ENCODE measurements around the gene ZFAND3.

The ZFAND3 gene

GRCh38 chr6:38187811-38188590 lies 368.5 kb downstream of the ZFAND3 start:
- no peak overlapping the region for H3K4me3 ChIP-seq (ENCODE audit: low read length)
- DNase-seq (ENCODE audit: low read depth) = no peak
- TF ChIP-seq CTCF (conservative IDR thresholded peaks at IDR 0.05; ENCODE audit: low read length) = no peak

- no peak overlapping the region for H3K4me3 ChIP-seq (ENCODE audit: low read length)
- no peak for TF ChIP-seq CTCF (conservative IDR thresholded peaks at IDR 0.05; ENCODE audit: low read length)
- DNase-seq (ENCODE audit: low read depth) = no peak
Measured at GRCh38 chr6:38188677-38189335, 369.3 kb downstream of the ZFAND3 start.

- no peak overlapping the region for H3K4me3 ChIP-seq (ENCODE audit: low read length)
- no peak for TF ChIP-seq CTCF (conservative IDR thresholded peaks at IDR 0.05; ENCODE audit: low read length)
- DNase-seq (ENCODE audit: low read depth) = no peak
Measured at GRCh38 chr6:38191418-38191817, 371.9 kb downstream of the ZFAND3 start.

GRCh38 chr6:38192011-38192410 lies 372.5 kb downstream of the ZFAND3 start:
- no peak for DNase-seq (ENCODE audit: low read depth)
- no peak for TF ChIP-seq CTCF (conservative IDR thresholded peaks at IDR 0.05; ENCODE audit: low read length)
- no peak overlapping the region for H3K4me3 ChIP-seq (ENCODE audit: low read length)

GRCh38 chr6:38192487-38192886 lies 373.0 kb downstream of the ZFAND3 start:
- H3K4me3 ChIP-seq (ENCODE audit: low read length) = no peak overlapping the region
- DNase-seq (ENCODE audit: low read depth) = no peak
- no peak for TF ChIP-seq CTCF (conservative IDR thresholded peaks at IDR 0.05; ENCODE audit: low read length)

GRCh38 chr6:38193051-38193450 lies 373.5 kb downstream of the ZFAND3 start:
- no peak for TF ChIP-seq CTCF (conservative IDR thresholded peaks at IDR 0.05; ENCODE audit: low read length)
- no peak for DNase-seq (ENCODE audit: low read depth)
- H3K4me3 ChIP-seq (ENCODE audit: low read length) = no peak overlapping the region
